PC-9 (cell line): ENCODE results near the gene TECTB.

ENCODE experiments used
- EZH2 ChIP-seq: fragments of 200-600 bp; sonication (generic); IDR thresholded peaks from 2 replicates; pipeline ENCODE4 v1.8.0; 2017; ENCODE audit warnings: antibody characterized with exemption, low read depth
- TF ChIP-seq, protein P1 (sequence below): fragments of 200-600 bp; sonication (generic); conservative IDR thresholded peaks from 2 replicates; pipeline ENCODE4 v1.6.1; 2017; ENCODE audit warnings: mixed run types, antibody characterized with exemption, mild to moderate bottlenecking, moderate library complexity

DNA sequence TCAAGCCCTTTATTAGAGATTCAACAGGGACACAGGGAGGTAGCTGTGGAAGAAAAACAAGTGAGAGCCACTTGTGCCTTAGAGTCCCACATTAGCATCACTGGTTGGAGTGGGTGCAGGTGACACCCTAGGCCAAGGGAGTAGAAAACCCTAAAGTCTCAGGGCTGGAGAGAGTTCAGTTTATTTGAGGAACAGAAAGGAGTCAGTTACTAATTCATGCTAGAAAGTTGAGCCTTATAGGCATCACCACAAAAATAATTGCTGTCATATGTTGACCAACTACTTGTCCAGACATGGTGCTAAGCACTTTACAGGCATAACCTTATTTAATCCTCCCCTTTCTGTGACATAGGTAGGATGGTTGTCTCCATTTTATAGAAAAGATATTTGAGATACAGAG lies 69.8 kb downstream of the TECTB start:
- TF ChIP-seq, protein P1, sequence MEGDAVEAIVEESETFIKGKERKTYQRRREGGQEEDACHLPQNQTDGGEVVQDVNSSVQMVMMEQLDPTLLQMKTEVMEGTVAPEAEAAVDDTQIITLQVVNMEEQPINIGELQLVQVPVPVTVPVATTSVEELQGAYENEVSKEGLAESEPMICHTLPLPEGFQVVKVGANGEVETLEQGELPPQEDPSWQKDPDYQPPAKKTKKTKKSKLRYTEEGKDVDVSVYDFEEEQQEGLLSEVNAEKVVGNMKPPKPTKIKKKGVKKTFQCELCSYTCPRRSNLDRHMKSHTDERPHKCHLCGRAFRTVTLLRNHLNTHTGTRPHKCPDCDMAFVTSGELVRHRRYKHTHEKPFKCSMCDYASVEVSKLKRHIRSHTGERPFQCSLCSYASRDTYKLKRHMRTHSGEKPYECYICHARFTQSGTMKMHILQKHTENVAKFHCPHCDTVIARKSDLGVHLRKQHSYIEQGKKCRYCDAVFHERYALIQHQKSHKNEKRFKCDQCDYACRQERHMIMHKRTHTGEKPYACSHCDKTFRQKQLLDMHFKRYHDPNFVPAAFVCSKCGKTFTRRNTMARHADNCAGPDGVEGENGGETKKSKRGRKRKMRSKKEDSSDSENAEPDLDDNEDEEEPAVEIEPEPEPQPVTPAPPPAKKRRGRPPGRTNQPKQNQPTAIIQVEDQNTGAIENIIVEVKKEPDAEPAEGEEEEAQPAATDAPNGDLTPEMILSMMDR, result no peak
- no peak for TF ChIP-seq EZH2
